Muscle of leg (tissue), 11 donors: ENCODE results near the gene ASAP2. TPM values are rescaled to one million over a fixed set of nuclear protein-coding genes. Genes with fewer than 3 reads are reported as not detected.

Source experiments
- DNase-seq: peaks from one replicate; pipeline ENCODE4 v3.0.0; 2013
- H3K27ac ChIP-seq: one replicate; pipeline ENCODE4 v1.5.1; 2013; ENCODE audit warnings: mild to moderate bottlenecking, low read length, control low read depth
- H3K27me3 ChIP-seq: one replicate; pipeline ENCODE4 v1.6.1; 2013; ENCODE audit warnings: low read length; ENCODE audit not compliant: control insufficient read depth, insufficient read depth
- H3K36me3 ChIP-seq: one replicate; pipeline ENCODE4 v1.6.1; 2013; ENCODE audit warnings: low read length; ENCODE audit not compliant: control insufficient read depth, insufficient read depth
- H3K4me1 ChIP-seq: one replicate; pipeline ENCODE4 v1.6.1; 2013; ENCODE audit warnings: low read length; ENCODE audit not compliant: control insufficient read depth, insufficient read depth
- H3K4me3 ChIP-seq: one replicate; pipeline ENCODE4 v1.5.1; 2013; ENCODE audit warnings: low read length, control low read depth
- H3K9me3 ChIP-seq: replicated peaks from 2 replicates; pipeline ENCODE4 v1.6.1; 2013; ENCODE audit warnings: low read depth, low read length; ENCODE audit not compliant: control insufficient read depth
- WGBS: methylation state at CpG from one replicate; pipeline ENCODE4 v1.1.5; 2013; ENCODE audit warnings: missing lambda C conversion rate; ENCODE audit not compliant: insufficient coverage; 5-methylcytosine and 5-hydroxymethylcytosine counted together
- polyA plus RNA-seq, 8 donors: library from polyadenylated mRNA; unstranded; fragments of 120-200 nt; gene quantifications; one replicate each; pipeline versions ENCODE4 v1.2.1 to v1.2.3, GENCODE V29; 2013; ENCODE audit warnings: inconsistent platforms in 1 of 8, low replicate concordance in 1 of 8; ENCODE audit not compliant: insufficient read length in 8 of 8, insufficient read depth in 1 of 8
- total RNA-seq: library from RNA; stranded (reverse); fragments of 120-200 nt; gene quantifications from one replicate; pipeline ENCODE4 v1.2.4, GENCODE V29; 2013

Gene ASAP2
- total and polyA plus RNA-seq, 9 donors, result 12.1 to 30.8 (median 19.4) TPM

DNA sequence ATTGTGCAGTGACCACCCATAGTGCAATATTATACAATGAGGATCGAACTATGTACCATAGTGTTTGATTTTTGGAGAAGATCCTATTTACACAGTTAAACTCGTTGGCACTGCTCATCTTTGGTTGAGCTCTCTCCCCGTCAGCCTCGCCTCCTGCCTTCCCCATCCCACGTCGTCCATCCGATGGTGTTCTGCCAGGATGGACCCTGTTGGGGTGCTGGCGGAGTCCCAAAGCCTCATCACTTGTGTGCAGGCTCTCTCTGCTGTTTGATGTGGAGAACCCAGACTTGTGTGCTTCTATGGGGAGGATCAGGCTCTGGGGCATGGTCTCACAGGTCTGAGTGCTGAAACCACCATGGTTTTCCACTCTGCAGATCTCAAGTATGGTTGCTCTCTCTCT, 131.3 kb downstream of the ASAP2 start:
- 96% methylated on average over 4 of the region's 8 CpGs for WGBS
- H3K36me3 ChIP-seq, result peaks cover 22% of the 10 kb centered on the region
- DNase-seq, result no peak
- H3K4me1 ChIP-seq, result peaks cover 26% of the 10 kb centered on the region
- no peaks in the 10 kb centered on the region for H3K27me3 ChIP-seq
- no peak overlapping the region for H3K27ac ChIP-seq
- no peak overlapping the region for H3K4me3 ChIP-seq
- H3K9me3 ChIP-seq, result no peaks in the 10 kb centered on the region

DNA sequence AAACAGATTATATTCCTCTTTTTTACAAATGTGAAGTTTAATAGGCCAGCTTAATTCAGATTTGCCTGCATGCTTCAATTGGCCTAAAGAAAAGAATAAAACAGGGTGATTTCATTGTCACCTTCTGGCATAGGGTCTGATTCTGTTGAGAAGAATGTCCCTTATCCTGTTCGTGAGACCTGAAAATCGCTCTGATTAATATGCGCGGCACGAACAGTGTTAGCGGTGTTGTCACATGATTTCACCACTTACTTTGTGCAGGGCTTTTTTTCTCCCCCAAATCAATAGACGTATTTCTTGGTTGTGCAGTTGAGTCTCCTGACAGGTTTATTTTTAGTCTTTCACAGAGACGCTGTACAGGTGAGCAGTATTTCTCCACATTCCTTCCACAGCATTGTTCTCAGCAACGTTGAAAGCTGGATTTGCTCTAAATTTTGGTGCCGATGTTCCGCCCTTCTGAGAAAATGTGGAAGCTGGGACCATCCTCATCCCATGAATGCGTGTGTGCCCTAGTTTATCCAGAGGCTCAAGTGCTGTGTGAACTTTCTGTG, 134.8 kb downstream of the ASAP2 start:
- Histone ChIP-seq H3K27ac (no peak overlapping the region), H3K4me3 (no peak overlapping the region), H3K36me3 (peaks cover 31% of the 10 kb centered on the region), H3K9me3 (no peaks in the 10 kb centered on the region), H3K4me1 (peaks cover 13% of the 10 kb centered on the region), H3K27me3 (no peaks in the 10 kb centered on the region)
- WGBS, result 76% methylated on average over 7 of the region's 12 CpGs
- DNase-seq, result no peak

DNA sequence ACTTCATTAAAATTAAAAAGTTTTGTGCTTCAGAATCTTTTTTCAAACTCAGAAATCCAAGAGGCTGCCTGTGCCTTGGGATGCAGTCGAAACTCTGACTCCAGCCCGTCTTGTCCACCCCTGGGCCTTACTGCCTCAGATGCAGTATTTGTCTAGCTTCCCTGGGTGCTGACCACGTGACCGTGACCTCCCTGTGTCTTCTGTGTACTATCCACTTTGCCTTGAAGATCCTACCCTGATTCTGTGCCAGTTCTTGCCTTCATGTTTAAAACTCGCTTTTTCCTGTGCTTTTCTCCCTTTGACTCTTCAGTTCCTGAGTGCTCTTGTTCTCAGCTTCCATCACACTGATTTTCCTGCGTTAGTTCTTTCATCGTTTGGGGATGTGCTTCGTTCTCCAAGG, 136.0 kb downstream of the ASAP2 start:
- DNase-seq, result no peak
- Histone ChIP-seq H3K4me3 (no peak overlapping the region), H3K36me3 (peaks cover 33% of the 10 kb centered on the region), H3K27me3 (no peaks in the 10 kb centered on the region), H3K27ac (no peak overlapping the region), H3K4me1 (peaks cover 5% of the 10 kb centered on the region), H3K9me3 (no peaks in the 10 kb centered on the region)
- 100% methylated on average over 5 of the region's 8 CpGs for WGBS

DNA sequence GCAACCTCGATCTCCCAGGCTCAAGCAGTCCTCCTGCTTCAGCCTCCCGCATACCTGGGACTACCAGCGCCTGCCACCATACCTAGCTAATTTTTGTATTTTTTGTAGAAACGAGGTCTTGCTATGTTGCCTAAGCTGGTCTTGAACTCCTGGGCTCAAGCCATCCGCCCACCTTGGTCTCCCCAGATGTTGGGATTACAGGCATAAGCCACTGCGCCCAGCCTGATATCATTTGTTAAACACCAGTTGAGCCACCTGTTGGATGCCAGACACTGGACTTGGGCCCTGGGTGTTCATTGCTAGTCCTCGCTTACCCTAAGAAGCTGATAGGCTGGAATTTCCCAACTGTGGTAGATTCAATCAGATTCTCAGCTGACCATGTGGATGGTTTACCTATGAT, 136.9 kb downstream of the ASAP2 start:
- no peaks in the 10 kb centered on the region for H3K9me3 ChIP-seq
- no peak overlapping the region for H3K27ac ChIP-seq
- WGBS, result 94% methylated on average over 6 of the region's 7 CpGs
- no peak overlapping the region for H3K4me3 ChIP-seq
- peaks cover 31% of the 10 kb centered on the region for H3K36me3 ChIP-seq
- no peak for DNase-seq
- H3K4me1 ChIP-seq, result peaks cover 3% of the 10 kb centered on the region
- H3K27me3 ChIP-seq, result no peaks in the 10 kb centered on the region

DNA sequence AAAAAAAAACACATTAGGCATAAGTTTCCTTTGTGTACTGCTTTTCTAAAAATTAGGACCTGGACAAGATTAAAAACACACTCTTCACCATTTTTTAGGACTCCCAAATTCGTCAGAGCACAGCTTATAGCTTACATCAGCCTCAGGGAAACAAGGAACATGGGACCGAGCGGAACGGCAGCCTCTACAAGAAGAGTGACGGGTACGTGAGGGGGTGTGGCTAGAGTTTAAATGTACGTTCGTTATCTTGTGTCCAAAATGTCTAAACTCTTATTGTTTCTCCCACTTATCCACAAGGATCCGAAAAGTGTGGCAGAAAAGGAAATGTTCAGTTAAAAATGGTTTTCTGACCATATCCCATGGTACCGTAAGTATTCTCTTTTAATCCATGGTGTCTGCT, 137.8 kb downstream of the ASAP2 start:
- Histone ChIP-seq H3K36me3 (peaks cover 28% of the 10 kb centered on the region), H3K4me3 (no peak overlapping the region), H3K27ac (no peak overlapping the region)

DNA sequence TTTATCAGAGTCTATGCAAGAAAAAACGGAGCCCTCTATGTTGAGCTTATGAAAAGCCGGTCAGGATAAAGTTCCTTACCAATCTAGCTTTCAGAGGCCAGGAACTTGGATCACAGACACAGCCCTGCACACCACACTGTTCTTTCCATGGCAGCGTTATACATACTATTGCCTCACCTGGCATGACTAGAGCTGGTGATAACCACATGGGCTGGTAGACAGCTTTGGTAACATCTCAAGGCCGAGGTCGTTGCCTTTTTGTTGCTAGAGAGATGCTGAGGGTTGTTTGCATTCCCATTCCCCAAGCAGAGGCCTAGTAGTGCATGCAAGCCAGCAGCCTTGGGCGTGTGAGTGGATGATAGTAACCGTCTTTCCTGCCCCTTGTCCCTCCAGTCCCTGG, 138.7 kb downstream of the ASAP2 start:
- Histone ChIP-seq H3K4me3 (no peak overlapping the region), H3K36me3 (peaks cover 27% of the 10 kb centered on the region), H3K27me3 (no peaks in the 10 kb centered on the region)

More for the DNA sequence above, 137.8 kb downstream of the ASAP2 start:
- peaks cover 3% of the 10 kb centered on the region for H3K4me1 ChIP-seq
- H3K9me3 ChIP-seq, result no peaks in the 10 kb centered on the region
- DNase-seq, result no peak
- H3K27me3 ChIP-seq, result no peaks in the 10 kb centered on the region
- 100% methylated on average over 1 of the region's 10 CpGs for WGBS

DNA sequence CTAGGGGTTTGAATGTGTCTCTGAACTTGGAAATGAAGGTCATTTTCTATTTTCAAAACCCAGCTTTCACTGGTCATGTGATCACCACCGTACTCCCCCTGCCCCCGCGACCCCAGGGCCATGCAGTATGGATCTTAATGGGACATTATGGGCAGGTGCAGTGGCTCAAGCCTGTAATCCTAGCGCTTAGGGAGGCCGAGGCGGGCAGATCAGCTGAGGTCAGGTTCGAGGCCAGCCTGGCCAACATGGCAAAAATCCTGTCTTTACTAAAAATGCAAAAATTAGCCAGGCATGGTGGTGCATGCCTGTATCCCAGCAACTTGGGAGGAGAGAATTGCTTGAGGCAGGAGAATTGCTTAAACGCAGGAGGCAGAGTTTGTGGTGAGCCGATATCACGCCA, 139.4 kb downstream of the ASAP2 start:
- H3K27me3 ChIP-seq, result no peaks in the 10 kb centered on the region
- 83% methylated on average over 5 of the region's 10 CpGs for WGBS
- no peaks in the 10 kb centered on the region for H3K9me3 ChIP-seq
- H3K4me3 ChIP-seq, result no peak overlapping the region
- DNase-seq, result no peak
- no peak overlapping the region for H3K27ac ChIP-seq
- H3K36me3 ChIP-seq, result peaks cover 33% of the 10 kb centered on the region
- peaks cover 3% of the 10 kb centered on the region for H3K4me1 ChIP-seq

More for the DNA sequence above, 138.7 kb downstream of the ASAP2 start:
- WGBS, result 81% methylated on average over 5 of the region's 7 CpGs
- H3K9me3 ChIP-seq, result no peaks in the 10 kb centered on the region
- DNase-seq, result no peak
- H3K4me1 ChIP-seq, result peaks cover 3% of the 10 kb centered on the region
- H3K27ac ChIP-seq, result no peak overlapping the region

DNA sequence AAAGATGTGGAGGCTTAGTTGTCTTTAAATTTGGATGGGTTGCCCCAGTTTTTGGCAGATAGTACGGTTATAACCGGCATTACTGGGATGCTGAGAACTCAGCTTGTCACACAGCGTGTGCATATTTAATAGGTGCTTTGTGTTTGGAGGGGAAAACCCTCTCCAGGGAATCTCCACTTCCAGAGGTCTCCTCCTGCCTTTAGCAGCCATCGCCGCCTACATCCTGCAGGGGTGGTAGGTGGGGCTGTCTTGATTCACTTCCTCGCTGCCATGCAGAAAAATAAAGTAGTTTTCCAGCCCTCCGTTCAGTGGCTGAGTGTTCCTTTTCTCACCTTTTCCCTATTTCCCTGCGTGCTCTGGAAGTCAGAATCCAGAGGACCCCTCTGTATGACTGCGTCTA, 140.3 kb downstream of the ASAP2 start:
- Histone ChIP-seq H3K4me3 (no peak overlapping the region), H3K4me1 (peaks cover 3% of the 10 kb centered on the region), H3K27ac (no peak overlapping the region), H3K9me3 (no peaks in the 10 kb centered on the region), H3K36me3 (peaks cover 40% of the 10 kb centered on the region), H3K27me3 (no peaks in the 10 kb centered on the region)
- 39% methylated on average over 3 of the region's 9 CpGs for WGBS
- no peak for DNase-seq

DNA sequence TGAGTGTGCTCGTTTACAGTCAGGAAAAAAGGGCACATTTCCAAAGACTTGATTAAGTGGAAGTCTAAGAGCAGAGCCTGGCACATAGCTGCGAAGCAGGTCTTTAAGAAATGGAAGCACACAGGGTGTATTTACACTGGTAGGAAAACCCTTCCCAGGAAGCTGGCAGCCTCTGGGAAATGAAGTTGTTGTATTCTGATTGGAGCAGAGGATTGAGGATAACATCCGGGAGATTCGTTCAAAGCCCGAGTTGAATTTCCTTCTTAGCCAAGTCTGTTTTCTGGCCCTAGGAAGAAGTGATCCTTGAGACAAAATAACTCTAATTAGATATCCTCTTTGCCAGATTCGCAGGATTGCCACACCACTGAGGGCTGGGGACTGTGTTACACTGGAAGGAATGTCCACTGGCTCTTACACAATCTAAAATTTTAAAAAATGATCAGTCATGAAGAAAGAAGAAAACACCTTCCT, 140.8 kb downstream of the ASAP2 start:
- H3K4me3 ChIP-seq, result no peak overlapping the region
- H3K9me3 ChIP-seq, result no peaks in the 10 kb centered on the region
- H3K4me1 ChIP-seq, result peaks cover 3% of the 10 kb centered on the region
- no peak overlapping the region for H3K27ac ChIP-seq
- WGBS, result 100% methylated on average over 1 of the region's 6 CpGs
- H3K27me3 ChIP-seq, result no peaks in the 10 kb centered on the region
- DNase-seq, result peak; percentile 65
- H3K36me3 ChIP-seq, result peaks cover 40% of the 10 kb centered on the region

DNA sequence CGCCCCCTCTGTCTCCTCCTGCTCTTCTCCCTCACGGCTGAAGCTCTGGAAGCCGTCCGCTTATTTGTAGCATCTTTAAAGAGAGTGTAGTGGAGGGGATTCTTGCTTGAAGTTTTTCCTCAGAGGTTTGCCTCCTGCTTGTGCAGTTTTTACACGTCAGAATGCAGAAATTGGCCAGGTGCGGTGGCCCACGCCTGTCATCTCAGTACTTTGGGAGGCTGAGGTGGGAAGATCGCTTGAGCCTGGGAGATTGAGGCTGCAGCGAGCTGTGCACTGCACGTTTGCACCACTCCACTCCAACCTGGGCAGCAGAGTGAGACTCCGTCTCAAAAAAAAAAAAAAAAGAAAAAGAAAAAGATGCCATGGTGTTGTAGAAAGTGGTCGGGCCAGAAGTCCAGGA, 147.7 kb downstream of the ASAP2 start:
- no peak for DNase-seq
- H3K27me3 ChIP-seq, result no peaks in the 10 kb centered on the region
- H3K27ac ChIP-seq, result no peak overlapping the region
- H3K4me1 ChIP-seq, result no peaks in the 10 kb centered on the region
- H3K36me3 ChIP-seq, result peaks cover 70% of the 10 kb centered on the region
- no peak overlapping the region for H3K4me3 ChIP-seq
- WGBS, result 95% methylated on average over 3 of the region's 12 CpGs
- no peaks in the 10 kb centered on the region for H3K9me3 ChIP-seq

DNA sequence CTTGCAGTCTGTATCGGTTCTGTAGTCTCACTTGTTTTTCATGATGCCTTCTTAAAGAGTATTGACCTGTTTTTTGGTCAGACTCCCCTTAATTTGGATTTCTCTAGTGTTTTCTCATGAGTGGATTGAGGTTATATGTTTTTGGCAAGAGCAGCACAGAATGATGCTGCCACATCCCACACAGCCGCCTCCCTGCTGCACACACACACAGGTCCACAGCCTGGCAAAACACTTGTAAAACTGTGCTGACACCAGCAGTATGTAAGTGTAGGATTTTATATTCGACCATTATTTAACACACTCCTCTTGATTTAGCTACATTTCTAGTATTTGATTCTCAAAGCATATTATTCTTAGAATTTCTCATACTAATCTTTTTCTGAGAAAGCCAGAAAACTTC, 148.7 kb downstream of the ASAP2 start:
- H3K9me3 ChIP-seq, result no peaks in the 10 kb centered on the region
- H3K36me3 ChIP-seq, result peaks cover 75% of the 10 kb centered on the region
- no CpG with 5 or more reads among the region's 3 CpGs for WGBS
- H3K4me3 ChIP-seq, result no peak overlapping the region
- no peak overlapping the region for H3K27ac ChIP-seq
- no peaks in the 10 kb centered on the region for H3K4me1 ChIP-seq
- DNase-seq, result no peak
- H3K27me3 ChIP-seq, result no peaks in the 10 kb centered on the region
